ENCODE measurements around the gene RABGAP1L.

RABGAP1L gene

GRCh38 chr1:174850726-174851125 is 691.4 kb downstream of the RABGAP1L start (continued):
- TF ChIP-seq ZNF280C (tag by site-specific recombination; IDR thresholded peaks at IDR 0.05): no peak
- no peak for TF ChIP-seq YY1 (tag by site-specific recombination; IDR thresholded peaks at IDR 0.05)
- TF ChIP-seq ZNF521 (tag by site-specific recombination; IDR thresholded peaks at IDR 0.05): no peak
- TF ChIP-seq, protein P1, sequence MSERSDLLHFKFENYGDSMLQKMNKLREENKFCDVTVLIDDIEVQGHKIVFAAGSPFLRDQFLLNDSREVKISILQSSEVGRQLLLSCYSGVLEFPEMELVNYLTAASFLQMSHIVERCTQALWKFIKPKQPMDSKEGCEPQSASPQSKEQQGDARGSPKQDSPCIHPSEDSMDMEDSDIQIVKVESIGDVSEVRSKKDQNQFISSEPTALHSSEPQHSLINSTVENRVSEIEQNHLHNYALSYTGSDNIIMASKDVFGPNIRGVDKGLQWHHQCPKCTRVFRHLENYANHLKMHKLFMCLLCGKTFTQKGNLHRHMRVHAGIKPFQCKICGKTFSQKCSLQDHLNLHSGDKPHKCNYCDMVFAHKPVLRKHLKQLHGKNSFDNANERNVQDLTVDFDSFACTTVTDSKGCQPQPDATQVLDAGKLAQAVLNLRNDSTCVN (tag by site-specific recombination; optimal IDR thresholded peaks at IDR 0.05): no peak
- no peak for TF ChIP-seq ZNF585B (tag by site-specific recombination; IDR thresholded peaks at IDR 0.05)
- TF ChIP-seq KLF16 (tag by site-specific recombination; IDR thresholded peaks at IDR 0.05): no peak
- no peak for TF ChIP-seq ZFP3 (tag by site-specific recombination; IDR thresholded peaks at IDR 0.05; ENCODE audit: low read depth)

DNA sequence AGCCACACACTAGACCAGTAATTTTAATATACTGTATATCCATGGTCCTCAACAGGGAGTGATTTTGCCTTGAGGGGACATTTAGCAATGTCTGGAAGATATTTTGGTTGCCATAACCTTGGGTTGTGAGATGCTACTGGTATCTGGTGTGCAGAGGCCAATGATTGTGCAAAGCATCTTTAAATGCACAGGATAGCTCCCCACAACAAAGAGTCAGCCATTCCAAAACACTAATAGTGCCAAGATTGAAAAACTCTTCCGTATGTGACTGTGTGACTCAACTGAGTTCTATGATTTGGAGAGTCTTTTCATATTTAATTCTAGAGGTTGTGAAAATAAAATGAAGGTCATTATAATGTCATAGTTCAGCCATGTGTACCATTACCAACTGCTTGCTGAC is 699.0 kb downstream of the RABGAP1L start:
- ChIA-PET CTCF (no interaction called here), POLR2A (no interaction called here)
- H3K9me3 ChIP-seq (ENCODE audit: control insufficient read depth, insufficient read depth, low read depth, low read length): no peaks in the 10 kb centered on the region
- no peak overlapping the region for H3K27ac ChIP-seq (ENCODE audit: extremely low read depth, low read depth, low read length)
- no peak for TF ChIP-seq ZNF174 (tag by site-specific recombination; IDR thresholded peaks at IDR 0.05)
- no peak for TF ChIP-seq ZFHX2 (tag by site-specific recombination; conservative IDR thresholded peaks at IDR 0.05)
- TF ChIP-seq, protein P2, sequence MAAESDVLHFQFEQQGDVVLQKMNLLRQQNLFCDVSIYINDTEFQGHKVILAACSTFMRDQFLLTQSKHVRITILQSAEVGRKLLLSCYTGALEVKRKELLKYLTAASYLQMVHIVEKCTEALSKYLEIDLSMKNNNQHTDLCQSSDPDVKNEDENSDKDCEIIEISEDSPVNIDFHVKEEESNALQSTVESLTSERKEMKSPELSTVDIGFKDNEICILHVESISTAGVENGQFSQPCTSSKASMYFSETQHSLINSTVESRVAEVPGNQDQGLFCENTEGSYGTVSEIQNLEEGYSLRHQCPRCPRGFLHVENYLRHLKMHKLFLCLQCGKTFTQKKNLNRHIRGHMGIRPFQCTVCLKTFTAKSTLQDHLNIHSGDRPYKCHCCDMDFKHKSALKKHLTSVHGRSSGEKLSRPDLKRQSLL (tag by site-specific recombination; IDR thresholded peaks at IDR 0.05): no peak
- TF ChIP-seq ZSCAN5A (tag by site-specific recombination; IDR thresholded peaks at IDR 0.05): no peak
- TF ChIP-seq KLF8 (tag by site-specific recombination; IDR thresholded peaks at IDR 0.05): no peak
- TF ChIP-seq, protein P3, sequence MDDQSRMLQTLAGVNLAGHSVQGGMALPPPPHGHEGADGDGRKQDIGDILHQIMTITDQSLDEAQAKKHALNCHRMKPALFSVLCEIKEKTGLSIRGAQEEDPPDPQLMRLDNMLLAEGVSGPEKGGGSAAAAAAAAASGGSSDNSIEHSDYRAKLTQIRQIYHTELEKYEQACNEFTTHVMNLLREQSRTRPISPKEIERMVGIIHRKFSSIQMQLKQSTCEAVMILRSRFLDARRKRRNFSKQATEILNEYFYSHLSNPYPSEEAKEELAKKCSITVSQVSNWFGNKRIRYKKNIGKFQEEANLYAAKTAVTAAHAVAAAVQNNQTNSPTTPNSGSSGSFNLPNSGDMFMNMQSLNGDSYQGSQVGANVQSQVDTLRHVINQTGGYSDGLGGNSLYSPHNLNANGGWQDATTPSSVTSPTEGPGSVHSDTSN (CRISPR knock-in tag; IDR thresholded peaks at IDR 0.05): no peak
- no peak for TF ChIP-seq TRIM28 (IDR thresholded peaks at IDR 0.05; ENCODE audit: borderline replicate concordance, low read length)
- TF ChIP-seq SALL2 (tag by site-specific recombination; IDR thresholded peaks at IDR 0.05; ENCODE audit: borderline replicate concordance): no peak
- no peak for TF ChIP-seq MZF1 (tag by site-specific recombination; IDR thresholded peaks at IDR 0.05; ENCODE audit: borderline replicate concordance)
- TF ChIP-seq, protein P4, sequence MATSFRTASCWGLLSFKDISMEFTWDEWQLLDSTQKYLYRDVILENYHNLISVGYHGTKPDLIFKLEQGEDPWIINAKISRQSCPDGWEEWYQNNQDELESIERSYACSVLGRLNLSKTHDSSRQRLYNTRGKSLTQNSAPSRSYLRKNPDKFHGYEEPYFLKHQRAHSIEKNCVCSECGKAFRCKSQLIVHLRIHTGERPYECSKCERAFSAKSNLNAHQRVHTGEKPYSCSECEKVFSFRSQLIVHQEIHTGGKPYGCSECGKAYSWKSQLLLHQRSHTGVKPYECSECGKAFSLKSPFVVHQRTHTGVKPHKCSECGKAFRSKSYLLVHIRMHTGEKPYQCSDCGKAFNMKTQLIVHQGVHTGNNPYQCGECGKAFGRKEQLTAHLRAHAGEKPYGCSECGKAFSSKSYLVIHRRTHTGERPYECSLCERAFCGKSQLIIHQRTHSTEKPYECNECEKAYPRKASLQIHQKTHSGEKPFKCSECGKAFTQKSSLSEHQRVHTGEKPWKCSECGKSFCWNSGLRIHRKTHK (tag by site-specific recombination; IDR thresholded peaks at IDR 0.05): no peak
- no peak for TF ChIP-seq BCL11A (tag by site-specific recombination; IDR thresholded peaks at IDR 0.05; ENCODE audit: low read depth)
- TF ChIP-seq ZNF585B (tag by site-specific recombination; IDR thresholded peaks at IDR 0.05): no peak
- TF ChIP-seq ZNF202 (tag by site-specific recombination; IDR thresholded peaks at IDR 0.05; ENCODE audit: borderline replicate concordance): no peak
- H3K4me3 ChIP-seq (ENCODE audit: low read depth, low read length): no peak overlapping the region
- no peaks in the 10 kb centered on the region for H3K36me3 ChIP-seq (ENCODE audit: control insufficient read depth in 2 of 2, insufficient read depth in 1 of 2, low read length in 2 of 2)
- no peaks in the 10 kb centered on the region for H3K4me1 ChIP-seq (ENCODE audit: control insufficient read depth, insufficient read depth, low read length)

All from HEK293 (cell line).